Pancreas (tissue), 10 donors: Measurements from ENCODE around the gene LRRC4C. TPM values are rescaled to one million over a fixed set of nuclear protein-coding genes. Genes with fewer than 3 reads are reported as not detected.

Source experiments
- ATAC-seq, 4 donors: fragments of 200-7000 bp; cut with Tn5 transposase; one replicate each; pipeline versions ENCODE4 v1.8.0 to v1.9.1; 2020; ENCODE audit warnings: mild to moderate bottlenecking in 4 of 4, moderate library complexity in 4 of 4
- DNase-seq, 6 donors: peaks; one replicate each; pipeline ENCODE4 v3.0.0-alpha.2; 2020
- FAIRE-seq: peaks from 2 replicates; lab custom pipeline; 2012; peaks lifted over from hg19 to GRCh38; lab: Jason Lieb, UNC
- H3K27ac ChIP-seq, 4 donors: fragments of 200-600 bp; sonication (generic); 1 replicate in 3 of 4; 2 replicates in 1 of 4; pipeline versions ENCODE4 v1.5.0 to v1.8.0; 2020
- H3K27me3 ChIP-seq, 4 donors: fragments of 200-600 bp; one replicate each; pipeline ENCODE4 v1.8.0; 2021
- H3K36me3 ChIP-seq, 3 donors: fragments of 200-600 bp; sonication (generic) in 1 of 3; one replicate each; pipeline versions ENCODE4 v1.5.0 to v1.8.0; 2020 to 2021
- H3K4me1 ChIP-seq, 3 donors: fragments of 200-600 bp; one replicate each; pipeline ENCODE4 v1.8.0; 2021
- H3K4me3 ChIP-seq, 4 donors: fragments of 200-600 bp; sonication (generic) in 2 of 4; one replicate each; pipeline versions ENCODE4 v1.5.0 to v1.8.0; 2020 to 2021
- H3K9me3 ChIP-seq, 4 donors: fragments of 200-600 bp; one replicate each; pipeline ENCODE4 v1.8.0; 2021
- CTCF ChIP-seq, 4 donors: fragments of 200-600 bp; sonication (generic) in 3 of 4; IDR thresholded peaks; one replicate each; pipeline versions ENCODE4 v1.5.0 to v1.8.0; 2021; ENCODE audit warnings: antibody characterized with exemption in 4 of 4
- WGBS, 2 donors: extraction: QIAGEN DNeasy Blood & Tissue Kit; methylation state at CpG; one replicate each; pipeline ENCODE4 v1.1.7; 2013; 5-methylcytosine and 5-hydroxymethylcytosine counted together
- intact Hi-C, 3 donors: fragments of 100-400 bp; cut with DNase I; formaldehyde crosslinking; loops; one replicate each; pipeline versions ENCODE4 v1.11.1 to v1.14.2; 2022
- polyA plus RNA-seq, 2 donors: library from polyadenylated mRNA; stranded (reverse); fragments of 200-250 nt; gene quantifications; one replicate each; pipeline ENCODE4 v1.2.3, GENCODE V29; 2013
- total RNA-seq, 6 donors: library from RNA; stranded (reverse); fragmentation: NEBNext Ultra II Directional in 4 of 6; extraction: Animal tissue kit (Norgen Biotek cat#: 25700) in 4 of 6; gene quantifications; one replicate each; pipeline versions ENCODE4 v1.2.1 to v1.2.4, GENCODE V29; 2021 to 2023
- donor health status: healthy with polysubstance abuse.
- donor health status: DM: no; HTN: no; CAD: no; lungs with moderate emphysema.
- donor health status: DM: no; HTN: no; CAD: no.
- donor health status: control.
- donor health status: control.
- donor health status: Bipolar disorder and iron deficiency.
- donor health status: DM: yes; HTN: yes; CAD: no.
- donor health status: DM: no; HTN: no; CAD: no.
- donor health status: DM: no; HTN: no; CAD: no.
- donor health status: DM: yes; HTN: yes; CAD: no.

Gene LRRC4C
- total and polyA plus RNA-seq, 8 donors = 0.04 to 0.84 (median 0.16) TPM

GRCh38 chr11:40295466-40295865 lies 1164.0 kb downstream of the LRRC4C start:
- ATAC-seq = no peak
- H3K9me3 ChIP-seq = no peaks in the 10 kb centered on the region
- intact Hi-C loops = no loop called here
- no peak for FAIRE-seq
- H3K27ac ChIP-seq = no peak overlapping the region
- WGBS, 2 donors = 34 to 41% methylated on average over 4 of the region's 4 CpGs
- peaks cover 0 to 5% (median 0%) of the 10 kb centered on the region in 3 donors for H3K4me1 ChIP-seq
- no peak for TF ChIP-seq CTCF (IDR thresholded peaks at IDR 0.05)
- H3K36me3 ChIP-seq = no peaks in the 10 kb centered on the region
- no peak for DNase-seq
- H3K27me3 ChIP-seq = peaks cover 0 to 7% (median 0%) of the 10 kb centered on the region in 4 donors
- H3K4me3 ChIP-seq = no peak overlapping the region

- TF ChIP-seq CTCF (IDR thresholded peaks at IDR 0.05) = no peak
- intact Hi-C loops = no loop called here
- 53 to 70% methylated on average over 9 of the region's 9 CpGs for WGBS, 2 donors
- H3K36me3 ChIP-seq = no peaks in the 10 kb centered on the region
- ATAC-seq (no peak), FAIRE-seq (no peak), DNase-seq (no peak)
- no peaks in the 10 kb centered on the region for H3K9me3 ChIP-seq
- peaks cover 0 to 7% (median 0%) of the 10 kb centered on the region in 4 donors for H3K27me3 ChIP-seq
- H3K27ac ChIP-seq = no peak overlapping the region
- peaks cover 0 to 5% (median 0%) of the 10 kb centered on the region in 3 donors for H3K4me1 ChIP-seq
- H3K4me3 ChIP-seq = no peak overlapping the region
These were observed 1164.7 kb downstream of the LRRC4C start for GRCh38 chr11:40294741-40295140.

DNA sequence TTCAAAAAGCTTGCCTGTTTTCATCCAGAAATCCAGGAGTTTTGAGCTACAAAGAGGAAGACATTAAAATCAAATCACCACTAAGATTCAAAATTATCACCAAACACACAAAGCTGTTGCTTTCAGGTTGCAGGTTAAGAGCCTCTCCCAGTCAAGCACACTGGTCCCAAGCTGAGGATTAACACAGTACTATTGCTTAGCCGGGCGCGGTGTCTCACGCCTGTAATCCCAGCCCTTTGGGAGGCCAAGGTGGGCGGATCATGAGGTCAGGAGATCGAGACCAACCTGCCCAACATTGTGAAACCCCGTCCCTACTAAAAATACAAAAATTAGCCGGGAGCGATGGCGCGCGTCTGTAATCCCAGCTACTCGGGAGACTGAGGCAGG lies 1165.1 kb downstream of the LRRC4C start:
- no peak for FAIRE-seq
- Histone ChIP-seq H3K4me3 (no peak overlapping the region), H3K36me3 (no peaks in the 10 kb centered on the region), H3K4me1 (peaks cover 0 to 5% (median 0%) of the 10 kb centered on the region in 3 donors), H3K27me3 (peaks cover 0 to 7% (median 0%) of the 10 kb centered on the region in 4 donors), H3K27ac (no peak overlapping the region), H3K9me3 (no peaks in the 10 kb centered on the region)
- 66 to 75% methylated on average over 13 of the region's 13 CpGs for WGBS, 2 donors
- DNase-seq = no peak
- intact Hi-C loops = no loop called here
- peak in 1 of 4 donors; percentile 8 for ATAC-seq
- peak in 1 of 4 donors; percentile 7 for TF ChIP-seq CTCF (IDR thresholded peaks at IDR 0.05)

DNA sequence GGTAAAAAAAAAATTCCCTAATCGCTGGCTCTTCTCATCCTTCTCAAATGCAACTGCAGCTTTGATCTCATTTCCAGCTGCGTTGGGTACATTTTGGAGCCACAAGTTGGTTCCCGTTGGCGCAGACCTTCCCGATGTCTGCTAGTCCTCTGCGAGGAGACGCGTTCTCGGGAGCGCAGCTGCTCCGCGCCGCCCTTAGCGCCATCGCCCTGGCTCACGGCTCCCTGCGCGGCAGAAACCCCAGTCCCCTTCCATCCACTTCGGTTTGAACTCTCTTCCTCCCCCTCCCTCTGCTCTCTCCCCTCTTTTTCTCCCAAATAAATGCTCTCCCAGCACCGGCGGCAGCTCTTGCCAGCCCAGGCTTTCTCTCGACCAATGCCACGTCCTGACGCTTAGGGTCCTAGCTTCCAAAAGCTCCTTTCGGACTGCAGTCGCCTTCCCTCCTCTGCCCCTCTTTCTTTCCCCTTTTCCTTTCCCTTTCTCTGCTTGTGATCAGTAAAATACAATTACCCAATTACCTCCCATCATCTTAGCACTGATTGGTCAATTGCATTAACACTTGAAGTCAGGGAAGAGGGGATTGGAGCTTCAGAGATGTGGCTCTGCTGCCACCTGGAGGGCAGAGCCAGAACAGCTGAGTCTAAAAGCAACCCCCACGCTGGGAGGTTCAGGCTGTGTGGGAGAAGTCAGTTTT lies 1165.7 kb downstream of the LRRC4C start:
- no peak overlapping the region for H3K27ac ChIP-seq
- H3K4me3 ChIP-seq = peak overlapping the region; percentile 18 to 52 (median 41)
- peaks cover 0 to 7% (median 0%) of the 10 kb centered on the region in 4 donors for H3K27me3 ChIP-seq
- H3K36me3 ChIP-seq = no peaks in the 10 kb centered on the region
- WGBS, 2 donors = 2% methylated on average over 27 of the region's 27 CpGs
- H3K4me1 ChIP-seq = peaks cover 0 to 5% (median 0%) of the 10 kb centered on the region in 3 donors
- FAIRE-seq = no peak
- DNase-seq = peak; percentile 27 to 78 (median 62)
- ATAC-seq = peak; percentile 94 to 99 (median 98)
- TF ChIP-seq CTCF (IDR thresholded peaks at IDR 0.05) = peak; percentile 61 to 91 (median 83)
- H3K9me3 ChIP-seq = no peaks in the 10 kb centered on the region
- intact Hi-C loops = no loop called here
